GM12865 (cell line): ENCODE results near the gene DCBLD1.

ENCODE experiments used
- DNase-seq: peaks from one replicate; pipeline ENCODE4 v3.0.0; 2010; ENCODE audit warnings: low read depth
- H3K4me3 ChIP-seq: 2 replicates; pipeline ENCODE4 v1.5.1; 2011; ENCODE audit warnings: mild to moderate bottlenecking, low read depth, low read length, control low read depth
- TF ChIP-seq, protein P1 (sequence below): IDR thresholded peaks from 2 replicates; pipeline ENCODE4 v1.5.1; 2011; ENCODE audit warnings: low read length, control low read depth, low read depth, inconsistent platforms; ENCODE audit not compliant: insufficient read depth; ENCODE audit errors: missing control alignments

Gene DCBLD1

GRCh38 chr6:117481926-117482239, 591 bp upstream of the DCBLD1 start:
- peak overlapping the region; percentile 96 for H3K4me3 ChIP-seq
- TF ChIP-seq, protein P1, sequence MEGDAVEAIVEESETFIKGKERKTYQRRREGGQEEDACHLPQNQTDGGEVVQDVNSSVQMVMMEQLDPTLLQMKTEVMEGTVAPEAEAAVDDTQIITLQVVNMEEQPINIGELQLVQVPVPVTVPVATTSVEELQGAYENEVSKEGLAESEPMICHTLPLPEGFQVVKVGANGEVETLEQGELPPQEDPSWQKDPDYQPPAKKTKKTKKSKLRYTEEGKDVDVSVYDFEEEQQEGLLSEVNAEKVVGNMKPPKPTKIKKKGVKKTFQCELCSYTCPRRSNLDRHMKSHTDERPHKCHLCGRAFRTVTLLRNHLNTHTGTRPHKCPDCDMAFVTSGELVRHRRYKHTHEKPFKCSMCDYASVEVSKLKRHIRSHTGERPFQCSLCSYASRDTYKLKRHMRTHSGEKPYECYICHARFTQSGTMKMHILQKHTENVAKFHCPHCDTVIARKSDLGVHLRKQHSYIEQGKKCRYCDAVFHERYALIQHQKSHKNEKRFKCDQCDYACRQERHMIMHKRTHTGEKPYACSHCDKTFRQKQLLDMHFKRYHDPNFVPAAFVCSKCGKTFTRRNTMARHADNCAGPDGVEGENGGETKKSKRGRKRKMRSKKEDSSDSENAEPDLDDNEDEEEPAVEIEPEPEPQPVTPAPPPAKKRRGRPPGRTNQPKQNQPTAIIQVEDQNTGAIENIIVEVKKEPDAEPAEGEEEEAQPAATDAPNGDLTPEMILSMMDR, result no peak
- peak; percentile 14 for DNase-seq

DNA sequence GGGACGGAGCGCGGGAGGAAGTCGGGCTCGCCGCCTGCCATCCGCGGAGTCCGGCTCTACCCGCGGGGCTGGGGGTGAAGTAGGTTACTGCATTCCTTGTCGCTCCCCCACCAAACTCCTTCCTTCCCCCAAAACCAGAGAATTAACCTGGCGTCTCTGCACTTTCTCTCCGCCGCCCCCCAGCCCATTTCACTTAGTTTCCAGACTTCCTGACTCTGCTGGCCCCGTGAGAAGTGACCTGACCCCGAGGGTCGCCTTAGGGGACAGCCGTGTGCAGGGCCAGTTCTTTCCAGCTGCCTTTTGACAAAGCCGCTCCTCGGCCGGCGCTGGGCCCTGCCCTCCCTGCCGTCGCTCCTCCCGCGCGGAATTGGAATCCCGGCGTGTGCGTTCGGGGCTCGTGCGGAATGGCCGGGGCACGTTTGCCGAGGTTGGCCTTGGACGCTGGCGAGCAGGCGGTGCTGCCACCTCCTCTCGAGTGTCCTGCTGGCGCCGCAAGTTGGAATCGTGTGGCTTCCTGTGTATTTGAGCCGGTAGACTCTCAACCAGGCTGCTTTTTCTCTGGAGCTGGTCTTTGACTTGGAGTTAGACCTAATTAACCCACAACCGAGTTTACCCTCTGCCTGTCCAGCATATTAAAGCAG, 650 bp downstream of the DCBLD1 start:
- H3K4me3 ChIP-seq, result peak overlapping the region; percentile 96
- TF ChIP-seq, protein P1, result no peak
- peak; percentile 64 for DNase-seq

DNA sequence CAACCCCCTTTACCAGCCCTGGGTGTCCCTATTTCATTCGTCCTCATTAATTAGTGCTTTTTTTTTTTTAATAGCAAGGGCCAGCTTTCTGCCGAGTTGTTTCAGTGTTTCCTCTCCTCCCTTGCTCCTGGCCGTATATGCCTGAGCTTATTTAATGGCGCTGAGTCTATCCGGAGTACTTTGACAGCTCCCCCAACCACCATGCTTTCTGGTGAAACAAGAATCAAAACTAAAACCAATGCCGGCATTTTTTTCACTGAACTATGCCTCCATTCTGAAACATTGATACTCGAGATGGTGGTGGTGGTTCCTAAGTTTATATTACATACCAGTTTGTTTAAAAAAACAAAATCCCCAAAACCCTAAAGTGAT, 1.2 kb downstream of the DCBLD1 start:
- H3K4me3 ChIP-seq, result peak overlapping the region; percentile 96
- DNase-seq, result peak; percentile 72
- TF ChIP-seq, protein P1, result no peak

- H3K4me3 ChIP-seq, result peak overlapping the region; percentile 96
- TF ChIP-seq, protein P1, result no peak
- no peak for DNase-seq
Measured at GRCh38 chr6:117484052-117484646, 1.7 kb downstream of the DCBLD1 start.

GRCh38 chr6:117485433-117485832, 3.0 kb downstream of the DCBLD1 start:
- TF ChIP-seq, protein P1, result no peak
- no peak overlapping the region for H3K4me3 ChIP-seq

GRCh38 chr6:117487821-117488220, 5.3 kb downstream of the DCBLD1 start:
- TF ChIP-seq, protein P1, result no peak
- H3K4me3 ChIP-seq, result no peak overlapping the region
- no peak for DNase-seq

More at GRCh38 chr6:117485433-117485832, 3.0 kb downstream of the DCBLD1 start:
- DNase-seq, result no peak

DNA sequence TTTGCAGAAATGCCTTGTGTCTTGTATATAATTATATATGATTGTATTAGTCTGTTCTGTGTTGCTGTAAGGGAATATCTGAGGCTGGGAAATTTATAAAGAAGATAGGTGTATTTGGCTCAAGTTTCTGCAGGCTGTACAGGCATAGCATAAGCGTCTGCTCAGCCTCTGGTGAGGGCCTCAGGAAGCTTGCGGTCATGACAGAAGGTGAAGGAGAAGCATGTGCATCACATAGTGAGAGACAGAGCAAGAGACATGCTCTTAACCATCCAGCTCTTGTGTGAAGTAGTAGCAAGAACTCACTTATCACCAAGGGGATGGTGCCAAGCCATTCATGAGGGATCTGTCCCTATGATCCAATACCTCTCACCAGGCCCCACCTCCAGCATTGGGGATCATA, 6.5 kb downstream of the DCBLD1 start:
- TF ChIP-seq, protein P1, result no peak
- no peak for DNase-seq
- H3K4me3 ChIP-seq, result no peak overlapping the region
